ENCODE data around the gene ARHGEF33. TPM values are rescaled to one million over a fixed set of nuclear protein-coding genes. Genes with fewer than 3 reads are reported as not detected.

Gene ARHGEF33
- polyA plus RNA-seq, 1 of the 3 experiments (the other 2 are of a cell fraction): 0.25 TPM

GRCh38 chr2:38957972-38958371 lies 68.3 kb downstream of the ARHGEF33 start:
- H3F3A ChIP-seq (replicated peaks; ENCODE audit: insufficient read depth): no peaks in the 10 kb centered on the region
- no peaks in the 10 kb centered on the region for H4K20me1 ChIP-seq (ENCODE audit: insufficient read depth)
- H3K9me2 ChIP-seq: no peaks in the 10 kb centered on the region
- H3K9me3 ChIP-seq: no peaks in the 10 kb centered on the region
- H3K4me1 ChIP-seq (ENCODE audit: control insufficient read depth in 1 of 2, insufficient read depth in 2 of 2, low read depth in 1 of 2, low read length in 1 of 2): peaks cover 0 to 3% of the 10 kb centered on the region in 2 experiments; a peak in 1 of 4 replicates
- H3K27ac ChIP-seq (ENCODE audit: low read depth in 2 of 2, low read length in 1 of 2): no peak overlapping the region
- POLR2A ChIA-PET: no interaction called here
- 77% methylated on average over 5 of the region's 5 CpGs for WGBS (ENCODE audit: low lambda C conversion rate)
- H3K4me2 ChIP-seq: no peak overlapping the region
- no peaks in the 10 kb centered on the region for H3K79me2 ChIP-seq (ENCODE audit: insufficient read depth)
- H3K27me3 ChIP-seq (ENCODE audit: insufficient read depth): no peaks in the 10 kb centered on the region
- H3K4me3 ChIP-seq (ENCODE audit: low read depth in 2 of 2, low read length in 1 of 2): no peak overlapping the region
- CTCF ChIA-PET: interaction anchor here (1.0 to 7.1 kb wide), 3 partner anchors 9 to 271 kb away, joined by 3 to 76 read pairs (median 5); no protein-coding TSS in a partner anchor
- no peak overlapping the region for H3K9ac ChIP-seq
- TF ChIP-seq SMC3 (IDR thresholded peaks at IDR 0.05; ENCODE audit: low read depth, low read length) (no peak), JUND (IDR thresholded peaks at IDR 0.05) (no peak), EZH2phosphoT487 (IDR thresholded peaks at IDR 0.05; ENCODE audit: borderline replicate concordance, low read depth) (no peak), NRF1 (IDR thresholded peaks at IDR 0.05; ENCODE audit: low read depth, low read length) (no peak)
- TF ChIP-seq, protein P1, sequence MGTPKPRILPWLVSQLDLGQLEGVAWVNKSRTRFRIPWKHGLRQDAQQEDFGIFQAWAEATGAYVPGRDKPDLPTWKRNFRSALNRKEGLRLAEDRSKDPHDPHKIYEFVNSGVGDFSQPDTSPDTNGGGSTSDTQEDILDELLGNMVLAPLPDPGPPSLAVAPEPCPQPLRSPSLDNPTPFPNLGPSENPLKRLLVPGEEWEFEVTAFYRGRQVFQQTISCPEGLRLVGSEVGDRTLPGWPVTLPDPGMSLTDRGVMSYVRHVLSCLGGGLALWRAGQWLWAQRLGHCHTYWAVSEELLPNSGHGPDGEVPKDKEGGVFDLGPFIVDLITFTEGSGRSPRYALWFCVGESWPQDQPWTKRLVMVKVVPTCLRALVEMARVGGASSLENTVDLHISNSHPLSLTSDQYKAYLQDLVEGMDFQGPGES (IDR thresholded peaks at IDR 0.05; ENCODE audit: low read depth, low read length): no peak
- no peaks in the 10 kb centered on the region for H3K36me3 ChIP-seq (replicated peaks in 1 of 2; ENCODE audit: control insufficient read depth in 1 of 2, insufficient read depth in 2 of 2, low read length in 1 of 2)
- DNase-seq: no peak
- no peak overlapping the region for H2AFZ ChIP-seq (ENCODE audit: low read depth)

DNA sequence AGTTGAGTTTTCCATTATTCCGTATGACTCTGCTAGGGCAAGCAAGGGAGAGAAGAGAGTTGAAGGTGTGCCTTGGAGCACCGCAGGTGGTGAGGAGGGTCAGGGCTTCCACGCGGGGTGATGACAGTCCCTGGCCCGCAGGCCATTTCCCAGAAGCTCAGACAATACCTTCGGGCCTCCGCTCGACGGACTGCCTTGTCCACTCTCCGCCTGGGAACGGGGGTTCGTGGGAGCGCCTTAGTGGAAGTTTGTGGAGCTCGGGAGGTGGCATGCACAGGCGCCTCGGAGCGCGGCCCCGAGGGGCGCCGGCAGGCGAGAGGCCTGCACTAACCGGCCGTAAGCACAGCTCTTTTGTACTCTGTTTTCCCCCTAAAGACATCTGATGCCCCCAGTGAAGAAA lies 69.8 kb downstream of the ARHGEF33 start:
- H3K9me2 ChIP-seq: no peaks in the 10 kb centered on the region
- H3K27me3 ChIP-seq (ENCODE audit: insufficient read depth): no peaks in the 10 kb centered on the region
- H3F3A ChIP-seq (replicated peaks; ENCODE audit: insufficient read depth): no peaks in the 10 kb centered on the region
- CTCF ChIA-PET: interaction anchor here (1.1 to 7.1 kb wide), 2 partner anchors 11 to 270 kb away, joined by 3 to 76 read pairs; no protein-coding TSS in a partner anchor
- POLR2A ChIA-PET: no interaction called here
- H3K9me3 ChIP-seq: no peaks in the 10 kb centered on the region
- TF ChIP-seq FOXJ3 (CRISPR knock-in tag; IDR thresholded peaks at IDR 0.05) (no peak), POLR2AphosphoS5 (IDR thresholded peaks at IDR 0.05; ENCODE audit: low read depth, low read length) (no peak), ZBTB33 (IDR thresholded peaks at IDR 0.05; ENCODE audit: borderline replicate concordance, low read depth) (no peak), NFIC (IDR thresholded peaks at IDR 0.05; ENCODE audit: borderline replicate concordance) (no peak), TAF1 (IDR thresholded peaks at IDR 0.05; ENCODE audit: borderline replicate concordance, low read depth, low read length) (no peak), RXRA (IDR thresholded peaks at IDR 0.05; ENCODE audit: borderline replicate concordance, low read depth) (no peak), EZH2phosphoT487 (IDR thresholded peaks at IDR 0.05; ENCODE audit: borderline replicate concordance, low read depth) (no peak), USF1 (IDR thresholded peaks at IDR 0.05; ENCODE audit: borderline replicate concordance, low read depth) (no peak), GATA2 (CRISPR knock-in tag; IDR thresholded peaks at IDR 0.05) (no peak), YY1 (IDR thresholded peaks at IDR 0.05; ENCODE audit: low read depth) (no peak)
- TF ChIP-seq, protein P2, sequence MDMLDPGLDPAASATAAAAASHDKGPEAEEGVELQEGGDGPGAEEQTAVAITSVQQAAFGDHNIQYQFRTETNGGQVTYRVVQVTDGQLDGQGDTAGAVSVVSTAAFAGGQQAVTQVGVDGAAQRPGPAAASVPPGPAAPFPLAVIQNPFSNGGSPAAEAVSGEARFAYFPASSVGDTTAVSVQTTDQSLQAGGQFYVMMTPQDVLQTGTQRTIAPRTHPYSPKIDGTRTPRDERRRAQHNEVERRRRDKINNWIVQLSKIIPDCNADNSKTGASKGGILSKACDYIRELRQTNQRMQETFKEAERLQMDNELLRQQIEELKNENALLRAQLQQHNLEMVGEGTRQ (IDR thresholded peaks at IDR 0.05; ENCODE audit: borderline replicate concordance, low read depth, low read length): no peak
- TF ChIP-seq, protein P3, sequence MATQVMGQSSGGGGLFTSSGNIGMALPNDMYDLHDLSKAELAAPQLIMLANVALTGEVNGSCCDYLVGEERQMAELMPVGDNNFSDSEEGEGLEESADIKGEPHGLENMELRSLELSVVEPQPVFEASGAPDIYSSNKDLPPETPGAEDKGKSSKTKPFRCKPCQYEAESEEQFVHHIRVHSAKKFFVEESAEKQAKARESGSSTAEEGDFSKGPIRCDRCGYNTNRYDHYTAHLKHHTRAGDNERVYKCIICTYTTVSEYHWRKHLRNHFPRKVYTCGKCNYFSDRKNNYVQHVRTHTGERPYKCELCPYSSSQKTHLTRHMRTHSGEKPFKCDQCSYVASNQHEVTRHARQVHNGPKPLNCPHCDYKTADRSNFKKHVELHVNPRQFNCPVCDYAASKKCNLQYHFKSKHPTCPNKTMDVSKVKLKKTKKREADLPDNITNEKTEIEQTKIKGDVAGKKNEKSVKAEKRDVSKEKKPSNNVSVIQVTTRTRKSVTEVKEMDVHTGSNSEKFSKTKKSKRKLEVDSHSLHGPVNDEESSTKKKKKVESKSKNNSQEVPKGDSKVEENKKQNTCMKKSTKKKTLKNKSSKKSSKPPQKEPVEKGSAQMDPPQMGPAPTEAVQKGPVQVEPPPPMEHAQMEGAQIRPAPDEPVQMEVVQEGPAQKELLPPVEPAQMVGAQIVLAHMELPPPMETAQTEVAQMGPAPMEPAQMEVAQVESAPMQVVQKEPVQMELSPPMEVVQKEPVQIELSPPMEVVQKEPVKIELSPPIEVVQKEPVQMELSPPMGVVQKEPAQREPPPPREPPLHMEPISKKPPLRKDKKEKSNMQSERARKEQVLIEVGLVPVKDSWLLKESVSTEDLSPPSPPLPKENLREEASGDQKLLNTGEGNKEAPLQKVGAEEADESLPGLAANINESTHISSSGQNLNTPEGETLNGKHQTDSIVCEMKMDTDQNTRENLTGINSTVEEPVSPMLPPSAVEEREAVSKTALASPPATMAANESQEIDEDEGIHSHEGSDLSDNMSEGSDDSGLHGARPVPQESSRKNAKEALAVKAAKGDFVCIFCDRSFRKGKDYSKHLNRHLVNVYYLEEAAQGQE (IDR thresholded peaks at IDR 0.05; ENCODE audit: low read depth, low read length): no peak
- H3K27ac ChIP-seq (ENCODE audit: low read depth in 2 of 2, low read length in 1 of 2): no peak overlapping the region
- no peaks in the 10 kb centered on the region for H3K36me3 ChIP-seq (replicated peaks in 1 of 2; ENCODE audit: control insufficient read depth in 1 of 2, insufficient read depth in 2 of 2, low read length in 1 of 2)
- no peak overlapping the region for H3K4me3 ChIP-seq (ENCODE audit: low read depth in 2 of 2, low read length in 1 of 2)
- peaks cover 0 to 3% of the 10 kb centered on the region in 2 experiments; a peak in 1 of 4 replicates for H3K4me1 ChIP-seq (ENCODE audit: control insufficient read depth in 1 of 2, insufficient read depth in 2 of 2, low read depth in 1 of 2, low read length in 1 of 2)
- no peak overlapping the region for H3K4me2 ChIP-seq
- no peak for DNase-seq
- H2AFZ ChIP-seq (ENCODE audit: low read depth): no peak overlapping the region
- WGBS (ENCODE audit: low lambda C conversion rate): 99% methylated on average over 24 of the region's 24 CpGs
- H3K79me2 ChIP-seq (ENCODE audit: insufficient read depth): no peaks in the 10 kb centered on the region
- H3K9ac ChIP-seq: no peak overlapping the region
- no peaks in the 10 kb centered on the region for H4K20me1 ChIP-seq (ENCODE audit: insufficient read depth)

All from SK-N-SH (cell line).